PFSK-1 (cell line): ENCODE results near the gene TMEM161A.

Experiments used
- FOXP2 ChIP-seq: optimal IDR thresholded peaks from 2 replicates; pipeline ENCODE3; 2011; ENCODE audit warnings: borderline replicate concordance, control low read depth, inconsistent platforms; ENCODE audit not compliant: insufficient read depth; ENCODE audit errors: extremely low read length, extremely low read depth
- POLR2AphosphoS5 ChIP-seq: IDR thresholded peaks from 2 replicates; pipeline ENCODE4 v1.6.1; 2012; ENCODE audit warnings: low read depth, mild to moderate bottlenecking, control low read depth, low read length, moderate library complexity
- REST ChIP-seq, 2 experiments: IDR thresholded peaks; 2 replicates each; pipeline versions ENCODE4 v1.6.1 to v1.8.0; 2011 to 2012; ENCODE audit warnings: low read depth in 2 of 2, low read length in 2 of 2, control low read depth in 1 of 2, inconsistent platforms in 1 of 2, mild to moderate bottlenecking in 1 of 2, moderate library complexity in 1 of 2; ENCODE audit not compliant: insufficient read depth in 1 of 2
- SIN3A ChIP-seq: IDR thresholded peaks from 2 replicates; pipeline ENCODE4 v1.6.1; 2012; ENCODE audit warnings: mild to moderate bottlenecking, low read length, moderate library complexity, borderline replicate concordance; ENCODE audit not compliant: insufficient read depth
- TAF1 ChIP-seq: IDR thresholded peaks from 2 replicates; pipeline ENCODE4 v1.6.1; 2012; ENCODE audit warnings: low read length, control low read depth, borderline replicate concordance; ENCODE audit not compliant: insufficient read depth

- no peak for TF ChIP-seq SIN3A
- TF ChIP-seq POLR2AphosphoS5, result no peak
- no peak for TF ChIP-seq REST (IDR thresholded peaks at IDR 0.05; ENCODE audit: insufficient read depth in 1 of 2, low read depth in 2 of 2, low read length in 2 of 2)
- no peak for TF ChIP-seq TAF1
- TF ChIP-seq FOXP2, result no peak
Measured at GRCh38 chr19:19147344-19147743, 9.1 kb upstream of the TMEM161A start.
